ENCODE results near the gene LRRC37A3.
"Not testable (repeated sequence)": the region's sequence is repeated elsewhere in the genome, so short reads cannot be mapped to it uniquely, and the experiment has no call there.

The LRRC37A3 gene

GRCh38 chr17:64920026-64920418 lies 744 bp upstream of the LRRC37A3 start:
- TF ChIP-seq CTCF (IDR thresholded peaks at IDR 0.05; ENCODE audit: low read length, missing control alignments), result no peak
- peak overlapping the region; percentile 63 for H3K4me3 ChIP-seq (replicated peaks; ENCODE audit: low read depth, low read length)
- peak; percentile 17 for DNase-seq (ENCODE audit: low read depth)

- H3K4me3 ChIP-seq (replicated peaks; ENCODE audit: low read depth, low read length), result peak overlapping the region; percentile 63
- not testable (repeated sequence) for DNase-seq (ENCODE audit: low read depth)
Measured at GRCh38 chr17:64918842-64919288, 413 bp downstream of the LRRC37A3 start.

- DNase-seq (ENCODE audit: low read depth), result not testable (repeated sequence)
Measured at GRCh38 chr17:64917540-64917939, 1.7 kb downstream of the LRRC37A3 start.

GRCh38 chr17:64915244-64915643 lies 4.0 kb downstream of the LRRC37A3 start:
- not testable (repeated sequence) for H3K4me3 ChIP-seq (replicated peaks; ENCODE audit: low read depth, low read length); DNase-seq (ENCODE audit: low read depth)

More at GRCh38 chr17:64917540-64917939, 1.7 kb downstream of the LRRC37A3 start:
- H3K4me3 ChIP-seq (replicated peaks; ENCODE audit: low read depth, low read length), result not testable (repeated sequence)

- not testable (repeated sequence) for H3K4me3 ChIP-seq (replicated peaks; ENCODE audit: low read depth, low read length); DNase-seq (ENCODE audit: low read depth)
Measured at GRCh38 chr17:64910191-64910514, 9.1 kb downstream of the LRRC37A3 start.

- DNase-seq (ENCODE audit: low read depth); H3K4me3 ChIP-seq (replicated peaks; ENCODE audit: low read depth, low read length): not testable (repeated sequence)
Measured at GRCh38 chr17:64909511-64910190, 9.6 kb downstream of the LRRC37A3 start.

GRCh38 chr17:64904069-64904468 lies 15.2 kb downstream of the LRRC37A3 start:
- DNase-seq (ENCODE audit: low read depth); H3K4me3 ChIP-seq (replicated peaks; ENCODE audit: low read depth, low read length): not testable (repeated sequence)

GRCh38 chr17:64897136-64897535 lies 22.1 kb downstream of the LRRC37A3 start:
- DNase-seq (ENCODE audit: low read depth); H3K4me3 ChIP-seq (replicated peaks; ENCODE audit: low read depth, low read length): not testable (repeated sequence)

GRCh38 chr17:64874210-64874609 lies 45.1 kb downstream of the LRRC37A3 start:
- not testable (repeated sequence) for DNase-seq (ENCODE audit: low read depth); H3K4me3 ChIP-seq (replicated peaks; ENCODE audit: low read depth, low read length)

GRCh38 chr17:64847504-64848466 lies 71.5 kb downstream of the LRRC37A3 start:
- not testable (repeated sequence) for H3K4me3 ChIP-seq (replicated peaks; ENCODE audit: low read depth, low read length)
- DNase-seq (ENCODE audit: low read depth), result peak; percentile 57
- TF ChIP-seq CTCF (IDR thresholded peaks at IDR 0.05; ENCODE audit: low read length, missing control alignments), result peak; percentile 52

- peak; percentile 55 for DNase-seq (ENCODE audit: low read depth)
- not testable (repeated sequence) for H3K4me3 ChIP-seq (replicated peaks; ENCODE audit: low read depth, low read length)
Measured at GRCh38 chr17:64846892-64847291, 72.4 kb downstream of the LRRC37A3 start.

GRCh38 chr17:64843918-64844317 lies 75.4 kb downstream of the LRRC37A3 start:
- DNase-seq (ENCODE audit: low read depth); H3K4me3 ChIP-seq (replicated peaks; ENCODE audit: low read depth, low read length): not testable (repeated sequence)

GRCh38 chr17:64842900-64843299 lies 76.4 kb downstream of the LRRC37A3 start:
- DNase-seq (ENCODE audit: low read depth); H3K4me3 ChIP-seq (replicated peaks; ENCODE audit: low read depth, low read length): not testable (repeated sequence)

GRCh38 chr17:64840960-64841359 lies 78.3 kb downstream of the LRRC37A3 start:
- DNase-seq (ENCODE audit: low read depth); H3K4me3 ChIP-seq (replicated peaks; ENCODE audit: low read depth, low read length): not testable (repeated sequence)

- H3K4me3 ChIP-seq (replicated peaks; ENCODE audit: low read depth, low read length); DNase-seq (ENCODE audit: low read depth): not testable (repeated sequence)
Measured at GRCh38 chr17:64838513-64838912, 80.8 kb downstream of the LRRC37A3 start.

GRCh38 chr17:64837018-64837761 lies 82.1 kb downstream of the LRRC37A3 start:
- DNase-seq (ENCODE audit: low read depth), result peak; percentile 76
- H3K4me3 ChIP-seq (replicated peaks; ENCODE audit: low read depth, low read length), result peak overlapping the region; percentile 63

Data from fibroblast of pulmonary artery (primary cell).